Activated T-helper 1 cell treated with anti-CD3 and anti-CD28 coated beads, Interleukin-12 subunit alpha, Interleukin-12 subunit beta, Interleukin-2, Interleukin-4 antibody, amounts not matched to agents 30 ng/mL and 10 ng/mL and 1 ng/mL, durations not matched to agents 14 hours and 24 hours and 36 hours (primary cell): ENCODE measurements around the gene PROM1. TPM values are rescaled to one million over a fixed set of nuclear protein-coding genes. Genes with fewer than 3 reads are reported as not detected.
A peak's percentile ranks its signal among the peaks of the same experiment; 100 is the strongest.

Source experiments
- DNase-seq: peaks from one replicate; pipeline ENCODE4 v3.0.0; 2021; ENCODE audit warnings: low spot score
- H3K27ac Mint-ChIP-seq: one replicate; pipeline ENCODE4 v1.8.0; 2021; ENCODE audit warnings: mild to moderate bottlenecking, mixed read lengths
- H3K27me3 Mint-ChIP-seq: one replicate; pipeline ENCODE4 v1.8.0; 2022; ENCODE audit warnings: mild to moderate bottlenecking, moderate library complexity, mixed read lengths; ENCODE audit not compliant: insufficient read depth
- H3K36me3 Mint-ChIP-seq: one replicate; pipeline ENCODE4 v1.8.0; 2021; ENCODE audit warnings: low read depth, mixed read lengths
- H3K4me1 Mint-ChIP-seq: one replicate; pipeline ENCODE4 v1.8.0; 2021; ENCODE audit warnings: low read depth, mixed read lengths
- H3K4me3 Mint-ChIP-seq: one replicate; pipeline ENCODE4 v1.8.0; 2021; ENCODE audit warnings: mild to moderate bottlenecking, moderate library complexity, mixed read lengths
- H3K9me3 Mint-ChIP-seq: one replicate; pipeline ENCODE4 v1.8.0; 2021; ENCODE audit warnings: mixed read lengths
- intact Hi-C: fragments of 100-400 bp; cut with micrococcal nuclease; formaldehyde crosslinking; loops from one replicate; pipeline ENCODE4 v1.15.1; 2024
- total RNA-seq: library from RNA; stranded (reverse); gene quantifications from 2 replicates; pipeline ENCODE4 v1.2.3, GENCODE V29; 2022

PROM1 gene
- total RNA-seq, 1 donor from 2014 or later = not detected

GRCh38 chr4:16006771-16007446 lies 76.9 kb downstream of the PROM1 start:
- peaks cover 6% of the 10 kb centered on the region for H3K27me3 Mint-ChIP-seq
- H3K9me3 Mint-ChIP-seq = no peaks in the 10 kb centered on the region
- DNase-seq = no peak
- no peaks in the 10 kb centered on the region for H3K4me1 Mint-ChIP-seq
- intact Hi-C loops = no loop called here
- H3K4me3 Mint-ChIP-seq = no peak overlapping the region
- no peaks in the 10 kb centered on the region for H3K36me3 Mint-ChIP-seq
- no peak overlapping the region for H3K27ac Mint-ChIP-seq

GRCh38 chr4:16005676-16006075 lies 78.1 kb downstream of the PROM1 start:
- Mint-ChIP-seq H3K9me3 (no peaks in the 10 kb centered on the region), H3K27me3 (peaks cover 6% of the 10 kb centered on the region), H3K27ac (no peak overlapping the region), H3K4me1 (no peaks in the 10 kb centered on the region), H3K4me3 (no peak overlapping the region), H3K36me3 (no peaks in the 10 kb centered on the region)
- no peak for DNase-seq
- intact Hi-C loops = no loop called here

- peak; percentile 27 for DNase-seq
- H3K4me3 Mint-ChIP-seq = no peak overlapping the region
- H3K27ac Mint-ChIP-seq = no peak overlapping the region
- H3K36me3 Mint-ChIP-seq = no peaks in the 10 kb centered on the region
- intact Hi-C loops = loop anchor here (1.0 kb wide), 6 partner anchors 38 to 770 kb away; partner anchors contain the start of gene FGFBP2
- H3K4me1 Mint-ChIP-seq = no peaks in the 10 kb centered on the region
- no peaks in the 10 kb centered on the region for H3K9me3 Mint-ChIP-seq
- peaks cover 11% of the 10 kb centered on the region for H3K27me3 Mint-ChIP-seq
Observed at GRCh38 chr4:16001484-16001858, 82.4 kb downstream of the PROM1 start.

GRCh38 chr4:16000708-16001483 lies 82.9 kb downstream of the PROM1 start:
- H3K27ac Mint-ChIP-seq = no peak overlapping the region
- DNase-seq = no peak
- no peaks in the 10 kb centered on the region for H3K36me3 Mint-ChIP-seq
- H3K4me3 Mint-ChIP-seq = no peak overlapping the region
- no peaks in the 10 kb centered on the region for H3K9me3 Mint-ChIP-seq
- intact Hi-C loops = loop anchor here (1.0 kb wide), 6 partner anchors 38 to 770 kb away; partner anchors contain the start of gene FGFBP2
- peaks cover 7% of the 10 kb centered on the region for H3K27me3 Mint-ChIP-seq
- H3K4me1 Mint-ChIP-seq = no peaks in the 10 kb centered on the region

GRCh38 chr4:15996773-15997172 lies 87.0 kb downstream of the PROM1 start:
- Mint-ChIP-seq H3K4me1 (no peaks in the 10 kb centered on the region), H3K36me3 (no peaks in the 10 kb centered on the region), H3K27ac (no peak overlapping the region), H3K4me3 (no peak overlapping the region), H3K9me3 (no peaks in the 10 kb centered on the region), H3K27me3 (peaks cover 15% of the 10 kb centered on the region)
- DNase-seq = no peak
- intact Hi-C loops = no loop called here

GRCh38 chr4:15995826-15996225 lies 88.0 kb downstream of the PROM1 start:
- no peak overlapping the region for H3K4me3 Mint-ChIP-seq
- H3K27ac Mint-ChIP-seq = no peak overlapping the region

GRCh38 chr4:15992167-15992485 lies 91.7 kb downstream of the PROM1 start:
- Mint-ChIP-seq H3K4me3 (no peak overlapping the region), H3K27me3 (peaks cover 23% of the 10 kb centered on the region), H3K36me3 (no peaks in the 10 kb centered on the region), H3K27ac (no peak overlapping the region), H3K9me3 (no peaks in the 10 kb centered on the region), H3K4me1 (no peaks in the 10 kb centered on the region)
- intact Hi-C loops = no loop called here
- DNase-seq = no peak

More at GRCh38 chr4:15995826-15996225, 88.0 kb downstream of the PROM1 start:
- Mint-ChIP-seq H3K36me3 (no peaks in the 10 kb centered on the region), H3K4me1 (no peaks in the 10 kb centered on the region), H3K9me3 (no peaks in the 10 kb centered on the region), H3K27me3 (peaks cover 20% of the 10 kb centered on the region)
- no peak for DNase-seq
- intact Hi-C loops = no loop called here

- Mint-ChIP-seq H3K4me3 (no peak overlapping the region), H3K36me3 (no peaks in the 10 kb centered on the region), H3K27me3 (peaks cover 21% of the 10 kb centered on the region), H3K9me3 (no peaks in the 10 kb centered on the region), H3K27ac (no peak overlapping the region), H3K4me1 (no peaks in the 10 kb centered on the region)
- intact Hi-C loops = no loop called here
- DNase-seq = no peak
Observed at GRCh38 chr4:15990570-15991285, 93.1 kb downstream of the PROM1 start.

GRCh38 chr4:15989424-15989823 lies 94.4 kb downstream of the PROM1 start:
- no peaks in the 10 kb centered on the region for H3K9me3 Mint-ChIP-seq
- DNase-seq = no peak
- no peaks in the 10 kb centered on the region for H3K4me1 Mint-ChIP-seq
- no peaks in the 10 kb centered on the region for H3K36me3 Mint-ChIP-seq
- peaks cover 19% of the 10 kb centered on the region for H3K27me3 Mint-ChIP-seq
- H3K27ac Mint-ChIP-seq = no peak overlapping the region
- intact Hi-C loops = no loop called here
- no peak overlapping the region for H3K4me3 Mint-ChIP-seq

- Mint-ChIP-seq H3K27me3 (peaks cover 17% of the 10 kb centered on the region), H3K4me3 (no peak overlapping the region), H3K9me3 (no peaks in the 10 kb centered on the region), H3K4me1 (no peaks in the 10 kb centered on the region), H3K27ac (no peak overlapping the region), H3K36me3 (no peaks in the 10 kb centered on the region)
- intact Hi-C loops = no loop called here
- DNase-seq = no peak
Observed at GRCh38 chr4:15988222-15988621, 95.6 kb downstream of the PROM1 start.

GRCh38 chr4:15986907-15987306 lies 96.9 kb downstream of the PROM1 start:
- H3K4me3 Mint-ChIP-seq = no peak overlapping the region
- peaks cover 14% of the 10 kb centered on the region for H3K27me3 Mint-ChIP-seq
- H3K36me3 Mint-ChIP-seq = no peaks in the 10 kb centered on the region
- no peak overlapping the region for H3K27ac Mint-ChIP-seq
- intact Hi-C loops = no loop called here
- no peaks in the 10 kb centered on the region for H3K9me3 Mint-ChIP-seq
- DNase-seq = no peak
- no peaks in the 10 kb centered on the region for H3K4me1 Mint-ChIP-seq

GRCh38 chr4:15983610-15984009 lies 100.2 kb downstream of the PROM1 start:
- H3K4me1 Mint-ChIP-seq = no peaks in the 10 kb centered on the region

More at GRCh38 chr4:15983610-15984009, 100.2 kb downstream of the PROM1 start:
- Mint-ChIP-seq H3K27me3 (peaks cover 10% of the 10 kb centered on the region), H3K27ac (no peak overlapping the region), H3K36me3 (no peaks in the 10 kb centered on the region), H3K9me3 (no peaks in the 10 kb centered on the region), H3K4me3 (no peak overlapping the region)
- no peak for DNase-seq
- intact Hi-C loops = no loop called here
